ENCODE data around the gene PFKL.

GRCh38 chr21:44375761-44376241, 75.9 kb downstream of the PFKL start:
- TF ChIP-seq, protein P1, sequence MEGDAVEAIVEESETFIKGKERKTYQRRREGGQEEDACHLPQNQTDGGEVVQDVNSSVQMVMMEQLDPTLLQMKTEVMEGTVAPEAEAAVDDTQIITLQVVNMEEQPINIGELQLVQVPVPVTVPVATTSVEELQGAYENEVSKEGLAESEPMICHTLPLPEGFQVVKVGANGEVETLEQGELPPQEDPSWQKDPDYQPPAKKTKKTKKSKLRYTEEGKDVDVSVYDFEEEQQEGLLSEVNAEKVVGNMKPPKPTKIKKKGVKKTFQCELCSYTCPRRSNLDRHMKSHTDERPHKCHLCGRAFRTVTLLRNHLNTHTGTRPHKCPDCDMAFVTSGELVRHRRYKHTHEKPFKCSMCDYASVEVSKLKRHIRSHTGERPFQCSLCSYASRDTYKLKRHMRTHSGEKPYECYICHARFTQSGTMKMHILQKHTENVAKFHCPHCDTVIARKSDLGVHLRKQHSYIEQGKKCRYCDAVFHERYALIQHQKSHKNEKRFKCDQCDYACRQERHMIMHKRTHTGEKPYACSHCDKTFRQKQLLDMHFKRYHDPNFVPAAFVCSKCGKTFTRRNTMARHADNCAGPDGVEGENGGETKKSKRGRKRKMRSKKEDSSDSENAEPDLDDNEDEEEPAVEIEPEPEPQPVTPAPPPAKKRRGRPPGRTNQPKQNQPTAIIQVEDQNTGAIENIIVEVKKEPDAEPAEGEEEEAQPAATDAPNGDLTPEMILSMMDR (IDR thresholded peaks at IDR 0.05): no peak
- no peak for TF ChIP-seq EP300 (IDR thresholded peaks at IDR 0.05)

All from tibial nerve (tissue), 4 donors.